Endothelial cell of umbilical vein (primary cell): Measurements from ENCODE around the gene LCTL. TPM values are rescaled to one million over a fixed set of nuclear protein-coding genes. Genes with fewer than 3 reads are reported as not detected.

Source experiments
- BruUV-seq: library from RNA; stranded (reverse); fragments of 400-500 nt; replicated peaks from 2 replicates; lab custom pipeline; 2021; lab: Mats Ljungman, UMichigan
- CTCF ChIA-PET: fragments of 300-600, 350-600 bp; sonication (Branson Sonifier 250); formaldehyde crosslinking; loops from one replicate; lab custom pipeline; 2021; ENCODE audit warnings: antibody characterized with exemption, inconsistent platforms; lab: Charles Lee
- POLR2A ChIA-PET: fragments of 300-600, 350-600 bp; sonication (Branson Sonifier 250); formaldehyde crosslinking; loops from one replicate; lab custom pipeline; 2021; ENCODE audit warnings: antibody characterized with exemption, inconsistent platforms; lab: Charles Lee
- DNase-seq: peaks from one replicate; pipeline ENCODE4 v3.0.0-alpha.2; 2011; ENCODE audit warnings: low read depth, low spot score
- FAIRE-seq: peaks from 2 replicates; lab custom pipeline; 2011; peaks lifted over from hg19 to GRCh38; lab: Jason Lieb, UNC
- H2AFZ ChIP-seq: 2 replicates; pipeline ENCODE4 v1.6.0; 2012; ENCODE audit warnings: low read depth, low read length, control low read depth, inconsistent platforms
- H3K27ac ChIP-seq: 2 replicates; pipeline ENCODE4 v1.5.1; 2011; ENCODE audit warnings: low read depth, mild to moderate bottlenecking, control low read depth, low read length, moderate library complexity; ENCODE audit not compliant: insufficient read depth
- H3K27me3 ChIP-seq, 2 experiments: 2 replicates each; pipeline versions ENCODE4 v1.6.0 to v1.6.1; 2011; ENCODE audit warnings: low read length in 2 of 2, mixed read lengths in 1 of 2; ENCODE audit not compliant: control insufficient read depth in 2 of 2, insufficient read depth in 2 of 2
- H3K36me3 ChIP-seq, 2 experiments: 2 replicates in 1 of 2; 3 replicates in 1 of 2; pipeline ENCODE4 v1.5.1; 2011; ENCODE audit warnings: low read length in 2 of 2, mild to moderate bottlenecking in 1 of 2, moderate library complexity in 1 of 2; ENCODE audit not compliant: control insufficient read depth in 2 of 2, insufficient read depth in 2 of 2; ENCODE audit errors: extremely low read depth in 1 of 2
- H3K4me1 ChIP-seq: 3 replicates; pipeline ENCODE4 v1.5.1; 2011; ENCODE audit warnings: mild to moderate bottlenecking, low read length; ENCODE audit not compliant: control insufficient read depth, insufficient read depth; ENCODE audit errors: extremely low read depth
- H3K4me2 ChIP-seq: 2 replicates; pipeline ENCODE4 v1.6.1; 2011; ENCODE audit warnings: low read length, control low read depth, mixed read lengths; ENCODE audit not compliant: insufficient read depth
- H3K4me3 ChIP-seq, 3 experiments: fragments of 200-600 bp in 1 of 3; sonication (generic), shearing (Covaris generic) in 1 of 3; replicated peaks in 1 of 3; 2 replicates each; pipeline ENCODE4 v1.5.1; 2011 to 2016; ENCODE audit warnings: control low read depth in 3 of 3, low read length in 3 of 3, mild to moderate bottlenecking in 2 of 3, inconsistent platforms in 1 of 3, low read depth in 1 of 3, moderate library complexity in 1 of 3; ENCODE audit not compliant: insufficient read depth in 1 of 3
- H3K79me2 ChIP-seq: 2 replicates; pipeline ENCODE4 v1.6.0; 2012; ENCODE audit warnings: low read length, inconsistent platforms; ENCODE audit not compliant: control insufficient read depth, insufficient read depth
- H3K9ac ChIP-seq: replicated peaks from 2 replicates; pipeline ENCODE3; 2011; ENCODE audit warnings: low read length, control low read depth; ENCODE audit not compliant: insufficient read depth; ENCODE audit errors: extremely low read depth
- H3K9me1 ChIP-seq: replicated peaks from 3 replicates; pipeline ENCODE4 v1.6.0; 2011; ENCODE audit warnings: mild to moderate bottlenecking, low read length; ENCODE audit not compliant: control insufficient read depth, insufficient read depth; ENCODE audit errors: extremely low read depth
- H3K9me3 ChIP-seq: replicated peaks from 2 replicates; pipeline ENCODE4 v1.5.1; 2012; ENCODE audit warnings: low read length, inconsistent platforms; ENCODE audit not compliant: control insufficient read depth, insufficient read depth
- H4K20me1 ChIP-seq: replicated peaks from 2 replicates; pipeline ENCODE3; 2011; ENCODE audit warnings: mild to moderate bottlenecking, low read length; ENCODE audit not compliant: control insufficient read depth, insufficient read depth; ENCODE audit errors: extremely low read depth
- EZH2 ChIP-seq: IDR thresholded peaks from 2 replicates; pipeline ENCODE4 v1.6.1; 2012; ENCODE audit warnings: borderline replicate concordance, low read depth, mild to moderate bottlenecking, moderate library complexity, low read length, inconsistent platforms; ENCODE audit not compliant: severe bottlenecking
- FOS ChIP-seq: IDR thresholded peaks from 2 replicates; pipeline ENCODE4 v1.6.1; 2011; ENCODE audit warnings: mild to moderate bottlenecking, low read length, moderate library complexity, borderline replicate concordance; ENCODE audit not compliant: insufficient read depth
- GATA2 ChIP-seq: IDR thresholded peaks from 2 replicates; pipeline ENCODE4 v1.7.0; 2011; ENCODE audit warnings: low read depth, mild to moderate bottlenecking, moderate library complexity, mixed read lengths, low read length; ENCODE audit not compliant: insufficient read length, insufficient read depth
- JUN ChIP-seq: IDR thresholded peaks from 2 replicates; pipeline ENCODE4 v1.6.1; 2011; ENCODE audit warnings: borderline replicate concordance, low read depth; ENCODE audit not compliant: insufficient read length, insufficient read depth
- MYC ChIP-seq: IDR thresholded peaks from one replicate; pipeline ENCODE4 v1.6.1; 2011; ENCODE audit warnings: mild to moderate bottlenecking, low read depth, low read length
- dilution Hi-C: fragments of 300-500 bp; cut with MboI; formaldehyde crosslinking; loops from one replicate; pipeline ENCODE4 v1.15.0; 2019; ENCODE audit warnings: low sequenced_read_pairs; ENCODE audit not compliant: extremely low pct_ligation_motif_present
- intact Hi-C: fragments of 100-400 bp; cut with micrococcal nuclease; formaldehyde crosslinking; loops from one replicate; pipeline ENCODE4 v1.10.0; 2022
- polyA plus RNA-seq, 4 experiments: library from polyadenylated mRNA; depleted of rRNA in 3 of 4; stranded (reverse) in 3 of 4; unstranded in 1 of 4; fragments of >200 nt; gene quantifications; 2 replicates each; pipeline versions ENCODE4 v1.2.1 to v1.2.3, GENCODE V29; 2011 to 2012; ENCODE audit warnings: missing spikeins in 1 of 4
- total RNA-seq: library from RNA; stranded (reverse); gene quantifications from 2 replicates; pipeline ENCODE4 v1.2.3, GENCODE V29; 2021
- TF ChIP-seq, protein P1 (sequence below), 2 donors: IDR thresholded peaks; 1 replicate in 1 of 2; 2 replicates in 1 of 2; pipeline ENCODE4 v1.5.1; 2011; ENCODE audit warnings: low read length in 2 of 2, mild to moderate bottlenecking in 2 of 2, moderate library complexity in 2 of 2, control low read depth in 1 of 2, inconsistent platforms in 1 of 2, low read depth in 1 of 2; ENCODE audit not compliant: insufficient read depth in 1 of 2; ENCODE audit errors: extremely low read depth in 1 of 2
- TF ChIP-seq, protein P2 (sequence below): IDR thresholded peaks from 2 replicates; pipeline ENCODE4 v1.6.1; 2011; ENCODE audit not compliant: insufficient read depth, insufficient read length

LCTL gene
- total and polyA plus RNA-seq, 2 donors (not counting 3 experiments of a cell fraction or from before 2014, with no cell fraction given) = 0.04 TPM; not detected in 1

DNA sequence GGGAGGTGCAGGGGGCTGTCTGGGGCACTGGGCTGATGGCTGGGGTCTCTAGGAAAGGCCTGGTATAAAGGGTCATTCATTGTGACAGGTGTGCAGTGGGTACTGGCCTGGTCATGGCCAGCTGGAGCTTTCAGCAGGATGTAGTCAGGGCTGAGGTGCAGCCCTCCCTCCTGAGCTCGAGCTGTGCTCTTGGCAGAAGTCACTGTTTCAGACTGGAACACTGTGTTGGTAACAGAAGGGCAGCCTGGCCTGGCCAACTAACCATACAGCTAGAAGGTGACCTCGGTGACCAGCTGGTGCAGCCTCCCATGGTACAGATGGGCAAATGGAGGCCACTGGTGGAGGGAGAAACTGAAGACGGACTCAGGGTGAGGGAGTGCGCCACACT is 34.4 kb upstream of the LCTL start:
- no TSS peak for BruUV-seq
- Histone ChIP-seq H2AFZ (no peak overlapping the region), H3K27me3 (no peaks in the 10 kb centered on the region), H3K9me1 (no peaks in the 10 kb centered on the region), H3K4me3 (no peak overlapping the region), H3K9ac (no peak overlapping the region), H3K36me3 (no peaks in the 10 kb centered on the region), H3K27ac (no peak overlapping the region), H3K4me2 (no peak overlapping the region), H4K20me1 (no peaks in the 10 kb centered on the region), H3K9me3 (no peaks in the 10 kb centered on the region), H3K79me2 (no peaks in the 10 kb centered on the region), H3K4me1 (no peaks in the 10 kb centered on the region)
- dilution Hi-C loops = no loop called here
- DNase-seq (no peak), FAIRE-seq (no peak)
- CTCF ChIA-PET = interaction anchor here (0.6 to 11.3 kb wide), 8 partner anchors 10 to 263 kb away, joined by 3 to 152 read pairs (median 4); no protein-coding TSS in a partner anchor
- POLR2A ChIA-PET = no interaction called here
- no peak for TF ChIP-seq JUN
- TF ChIP-seq EZH2 = no peak
- TF ChIP-seq, protein P1, sequence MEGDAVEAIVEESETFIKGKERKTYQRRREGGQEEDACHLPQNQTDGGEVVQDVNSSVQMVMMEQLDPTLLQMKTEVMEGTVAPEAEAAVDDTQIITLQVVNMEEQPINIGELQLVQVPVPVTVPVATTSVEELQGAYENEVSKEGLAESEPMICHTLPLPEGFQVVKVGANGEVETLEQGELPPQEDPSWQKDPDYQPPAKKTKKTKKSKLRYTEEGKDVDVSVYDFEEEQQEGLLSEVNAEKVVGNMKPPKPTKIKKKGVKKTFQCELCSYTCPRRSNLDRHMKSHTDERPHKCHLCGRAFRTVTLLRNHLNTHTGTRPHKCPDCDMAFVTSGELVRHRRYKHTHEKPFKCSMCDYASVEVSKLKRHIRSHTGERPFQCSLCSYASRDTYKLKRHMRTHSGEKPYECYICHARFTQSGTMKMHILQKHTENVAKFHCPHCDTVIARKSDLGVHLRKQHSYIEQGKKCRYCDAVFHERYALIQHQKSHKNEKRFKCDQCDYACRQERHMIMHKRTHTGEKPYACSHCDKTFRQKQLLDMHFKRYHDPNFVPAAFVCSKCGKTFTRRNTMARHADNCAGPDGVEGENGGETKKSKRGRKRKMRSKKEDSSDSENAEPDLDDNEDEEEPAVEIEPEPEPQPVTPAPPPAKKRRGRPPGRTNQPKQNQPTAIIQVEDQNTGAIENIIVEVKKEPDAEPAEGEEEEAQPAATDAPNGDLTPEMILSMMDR (IDR thresholded peaks at IDR 0.05; ENCODE audit: extremely low read depth in 1 of 2, insufficient read depth in 1 of 2, low read depth in 1 of 2, low read length in 2 of 2) = no peak
- no peak for TF ChIP-seq FOS
- no peak for TF ChIP-seq MYC
- TF ChIP-seq GATA2 = no peak
- TF ChIP-seq, protein P2, sequence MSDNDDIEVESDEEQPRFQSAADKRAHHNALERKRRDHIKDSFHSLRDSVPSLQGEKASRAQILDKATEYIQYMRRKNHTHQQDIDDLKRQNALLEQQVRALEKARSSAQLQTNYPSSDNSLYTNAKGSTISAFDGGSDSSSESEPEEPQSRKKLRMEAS = no peak
- intact Hi-C loops = no loop called here
